Neural crest cell (in vitro differentiated cells): ENCODE results near the gene CYLD. TPM values are rescaled to one million over a fixed set of nuclear protein-coding genes. Genes with fewer than 3 reads are reported as not detected.

Source experiments
- DNase-seq: peaks from one replicate; pipeline ENCODE4 v3.0.0; 2021; ENCODE audit warnings: low read depth, mixed read lengths, low spot score
- H3K27ac Mint-ChIP-seq: one replicate; pipeline ENCODE4 v1.8.0; 2021; ENCODE audit warnings: mild to moderate bottlenecking, mixed read lengths; ENCODE audit not compliant: unreplicated experiment
- H3K27me3 Mint-ChIP-seq: 2 replicates; pipeline ENCODE4 v1.8.0; 2021; ENCODE audit warnings: low read depth, mild to moderate bottlenecking, mixed read lengths
- H3K36me3 Mint-ChIP-seq: 2 replicates; pipeline ENCODE4 v1.8.0; 2021; ENCODE audit warnings: low read depth, mild to moderate bottlenecking, mixed read lengths
- H3K4me1 Mint-ChIP-seq: 2 replicates; pipeline ENCODE4 v1.8.0; 2021; ENCODE audit warnings: mixed read lengths
- H3K4me3 Mint-ChIP-seq: one replicate; pipeline ENCODE4 v1.8.0; 2021; ENCODE audit warnings: mild to moderate bottlenecking, mixed read lengths
- H3K9me3 Mint-ChIP-seq: 2 replicates; pipeline ENCODE4 v1.8.0; 2021; ENCODE audit warnings: mixed read lengths
- CTCF ChIP-seq: fragments of 200-600 bp; sonication (generic); conservative IDR thresholded peaks from 2 replicates; pipeline ENCODE4 v1.5.0; 2021; ENCODE audit warnings: antibody characterized with exemption, mild to moderate bottlenecking
- total RNA-seq: library from RNA; stranded (reverse); gene quantifications from 2 replicates; pipeline ENCODE4 v1.2.1, GENCODE V29; 2021

CYLD gene
- total RNA-seq, 1 donor from 2014 or later = 10.1 TPM

GRCh38 chr16:50837324-50837723 lies 95.4 kb downstream of the CYLD start:
- no peak for DNase-seq
- Mint-ChIP-seq H3K4me3 (no peak overlapping the region), H3K27ac (no peak overlapping the region), H3K4me1 (peaks cover 23% of the 10 kb centered on the region), H3K9me3 (peaks cover 5% of the 10 kb centered on the region), H3K36me3 (peaks cover 6% of the 10 kb centered on the region), H3K27me3 (peaks cover 16% of the 10 kb centered on the region)
- TF ChIP-seq CTCF = no peak

GRCh38 chr16:50838165-50838564 lies 96.3 kb downstream of the CYLD start:
- Mint-ChIP-seq H3K27me3 (peaks cover 23% of the 10 kb centered on the region), H3K36me3 (peaks cover 6% of the 10 kb centered on the region), H3K9me3 (peaks cover 5% of the 10 kb centered on the region), H3K27ac (no peak overlapping the region), H3K4me3 (no peak overlapping the region), H3K4me1 (peaks cover 28% of the 10 kb centered on the region)
- DNase-seq = no peak
- no peak for TF ChIP-seq CTCF

GRCh38 chr16:50838885-50839284 lies 97.0 kb downstream of the CYLD start:
- no peak overlapping the region for H3K27ac Mint-ChIP-seq
- DNase-seq = no peak
- peaks cover 5% of the 10 kb centered on the region for H3K36me3 Mint-ChIP-seq
- peaks cover 28% of the 10 kb centered on the region for H3K4me1 Mint-ChIP-seq
- peaks cover 5% of the 10 kb centered on the region for H3K9me3 Mint-ChIP-seq
- no peak for TF ChIP-seq CTCF
- H3K4me3 Mint-ChIP-seq = no peak overlapping the region
- H3K27me3 Mint-ChIP-seq = peaks cover 23% of the 10 kb centered on the region

GRCh38 chr16:50839356-50839755 lies 97.5 kb downstream of the CYLD start:
- TF ChIP-seq CTCF = no peak
- Mint-ChIP-seq H3K4me1 (peaks cover 28% of the 10 kb centered on the region), H3K27me3 (peaks cover 23% of the 10 kb centered on the region), H3K9me3 (peaks cover under 1% of the 10 kb centered on the region), H3K27ac (no peak overlapping the region), H3K4me3 (no peak overlapping the region), H3K36me3 (peaks cover under 1% of the 10 kb centered on the region)
- no peak for DNase-seq

- Mint-ChIP-seq H3K4me3 (no peak overlapping the region), H3K27me3 (peaks cover 23% of the 10 kb centered on the region), H3K36me3 (no peaks in the 10 kb centered on the region), H3K9me3 (no peaks in the 10 kb centered on the region), H3K27ac (no peak overlapping the region), H3K4me1 (peaks cover 27% of the 10 kb centered on the region)
- no peak for TF ChIP-seq CTCF
- no peak for DNase-seq
These were observed 98.2 kb downstream of the CYLD start for GRCh38 chr16:50839920-50840729.
